HS-27A (cell line): ENCODE data around the gene ANKH.
A peak's percentile ranks its signal among the peaks of the same experiment; 100 is the strongest.

Source experiments
- DNase-seq: peaks from one replicate; pipeline ENCODE4 v3.0.0-alpha.2; 2012; ENCODE audit warnings: low read depth, missing footprints

ANKH gene

GRCh38 chr5:14734396-14734795 lies 137.2 kb downstream of the ANKH start:
- no peak for DNase-seq

- no peak for DNase-seq
Measured at GRCh38 chr5:14733661-14734060, 137.9 kb downstream of the ANKH start.

- no peak for DNase-seq
Measured at GRCh38 chr5:14732991-14733390, 138.6 kb downstream of the ANKH start.

GRCh38 chr5:14730881-14731280 lies 140.7 kb downstream of the ANKH start:
- no peak for DNase-seq

- DNase-seq, result no peak
Measured at GRCh38 chr5:14730466-14730865, 141.1 kb downstream of the ANKH start.

- DNase-seq, result no peak
Measured at GRCh38 chr5:14729448-14730385, 141.9 kb downstream of the ANKH start.

GRCh38 chr5:14728459-14728938 lies 143.1 kb downstream of the ANKH start:
- DNase-seq, result no peak

GRCh38 chr5:14727928-14728458 lies 143.6 kb downstream of the ANKH start:
- DNase-seq, result no peak

GRCh38 chr5:14727428-14727865 lies 144.1 kb downstream of the ANKH start:
- peak; percentile 43 for DNase-seq

- DNase-seq, result no peak
Measured at GRCh38 chr5:14726066-14726838, 145.3 kb downstream of the ANKH start.

- no peak for DNase-seq
Measured at GRCh38 chr5:14724633-14725032, 146.9 kb downstream of the ANKH start.

GRCh38 chr5:14723701-14724132 lies 147.9 kb downstream of the ANKH start:
- DNase-seq, result no peak

GRCh38 chr5:14722923-14723322 lies 148.7 kb downstream of the ANKH start:
- DNase-seq, result no peak

- DNase-seq, result no peak
Measured at GRCh38 chr5:14721990-14722656, 149.5 kb downstream of the ANKH start.

- no peak for DNase-seq
Measured at GRCh38 chr5:14720236-14720923, 151.2 kb downstream of the ANKH start.

- no peak for DNase-seq
Measured at GRCh38 chr5:14718778-14719177, 152.8 kb downstream of the ANKH start.

- no peak for DNase-seq
Measured at GRCh38 chr5:14716755-14717752, 154.5 kb downstream of the ANKH start.

GRCh38 chr5:14715481-14715880 lies 156.1 kb downstream of the ANKH start:
- DNase-seq, result no peak

GRCh38 chr5:14714706-14715105 lies 156.9 kb downstream of the ANKH start:
- DNase-seq, result no peak
